A549 (cell line): ENCODE data around the gene MSMO1.

Source experiments
- CBX8 ChIP-seq: fragments of 200-600 bp; sonication (generic); IDR thresholded peaks from 2 replicates; pipeline ENCODE4 v1.6.1; 2016
- CHD4 ChIP-seq: fragments of 200-600 bp; sonication (generic); IDR thresholded peaks from 2 replicates; pipeline ENCODE4 v1.6.1; 2016; ENCODE audit warnings: antibody characterized with exemption, mild to moderate bottlenecking, borderline replicate concordance
- KDM5A ChIP-seq: fragments of 200-600 bp; sonication (generic); IDR thresholded peaks from 2 replicates; pipeline ENCODE4 v1.6.1; 2016; ENCODE audit warnings: antibody characterized with exemption, mild to moderate bottlenecking
- NR3C1 ChIP-seq: fragments of >200 bp; sonication (Bioruptor Twin); formaldehyde crosslinking; IDR thresholded peaks from 3 replicates; pipeline ENCODE4 v1.6.1; 2017
- POLR2A ChIP-seq: IDR thresholded peaks from 2 replicates; pipeline ENCODE4 v1.6.1; 2012; ENCODE audit warnings: mild to moderate bottlenecking, low read length
- RCOR1 ChIP-seq: fragments of 150-350 bp; IDR thresholded peaks from 2 replicates; pipeline ENCODE4 v1.6.1; 2014; ENCODE audit warnings: antibody characterized with exemption, low read length, low read depth
- TF ChIP-seq, protein P1 (sequence below): fragments of >200 bp; sonication (Bioruptor Twin); formaldehyde crosslinking; IDR thresholded peaks from 3 replicates; pipeline ENCODE4 v1.5.1; 2016

DNA sequence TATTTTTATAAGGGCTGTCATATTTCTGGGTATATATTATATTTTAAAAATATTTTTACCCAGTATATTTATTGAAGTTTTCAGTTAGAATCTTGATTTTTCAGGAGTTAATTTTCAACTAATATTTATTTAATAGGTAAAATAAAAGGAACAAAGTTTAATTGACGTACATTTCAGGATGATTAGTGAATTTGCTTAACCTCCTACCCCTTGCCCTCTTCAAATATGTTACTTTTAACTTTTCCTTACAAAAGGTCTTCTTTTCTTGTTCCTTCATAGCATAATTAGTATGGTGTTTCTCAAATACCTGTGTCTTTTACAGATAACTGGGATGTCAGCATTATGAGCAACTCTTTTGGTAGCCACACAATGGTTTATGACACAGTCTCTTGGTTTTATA lies 24.8 kb upstream of the MSMO1 start:
- TF ChIP-seq CBX8: no peak
- no peak for TF ChIP-seq RCOR1
- no peak for TF ChIP-seq POLR2A
- no peak for TF ChIP-seq CHD4
- no peak for TF ChIP-seq KDM5A
- no peak for TF ChIP-seq NR3C1
- TF ChIP-seq, protein P1, sequence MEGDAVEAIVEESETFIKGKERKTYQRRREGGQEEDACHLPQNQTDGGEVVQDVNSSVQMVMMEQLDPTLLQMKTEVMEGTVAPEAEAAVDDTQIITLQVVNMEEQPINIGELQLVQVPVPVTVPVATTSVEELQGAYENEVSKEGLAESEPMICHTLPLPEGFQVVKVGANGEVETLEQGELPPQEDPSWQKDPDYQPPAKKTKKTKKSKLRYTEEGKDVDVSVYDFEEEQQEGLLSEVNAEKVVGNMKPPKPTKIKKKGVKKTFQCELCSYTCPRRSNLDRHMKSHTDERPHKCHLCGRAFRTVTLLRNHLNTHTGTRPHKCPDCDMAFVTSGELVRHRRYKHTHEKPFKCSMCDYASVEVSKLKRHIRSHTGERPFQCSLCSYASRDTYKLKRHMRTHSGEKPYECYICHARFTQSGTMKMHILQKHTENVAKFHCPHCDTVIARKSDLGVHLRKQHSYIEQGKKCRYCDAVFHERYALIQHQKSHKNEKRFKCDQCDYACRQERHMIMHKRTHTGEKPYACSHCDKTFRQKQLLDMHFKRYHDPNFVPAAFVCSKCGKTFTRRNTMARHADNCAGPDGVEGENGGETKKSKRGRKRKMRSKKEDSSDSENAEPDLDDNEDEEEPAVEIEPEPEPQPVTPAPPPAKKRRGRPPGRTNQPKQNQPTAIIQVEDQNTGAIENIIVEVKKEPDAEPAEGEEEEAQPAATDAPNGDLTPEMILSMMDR: no peak
